A549 (cell line): ENCODE data around the gene FGGY. TPM values are rescaled to one million over a fixed set of nuclear protein-coding genes. Genes with fewer than 3 reads are reported as not detected.

Experiments
- ATAC-seq, 2 experiments: fragments of 200-7000 bp in 1 of 2; fragments of >200 bp in 1 of 2; cut with Nextera tagmentation in 1 of 2; cut with Tn5 transposase in 1 of 2; 3 replicates each; pipeline versions ENCODE4 v1.8.0 to v1.9.1; 2018 to 2020; ENCODE audit warnings: mild to moderate bottlenecking in 1 of 2, moderate library complexity in 1 of 2
- CTCF ChIA-PET: fragments of 300-600 bp; sonication (Branson Sonifier 250); formaldehyde crosslinking; extraction: SDS; loops from one replicate; lab custom pipeline; 2021; ENCODE audit warnings: antibody characterized with exemption, inconsistent platforms; lab: Yijun Ruan, JAX
- POLR2A ChIA-PET: fragments of 350-600 bp; formaldehyde crosslinking; extraction: SDS; loops from one replicate; lab custom pipeline; 2021; ENCODE audit warnings: antibody characterized with exemption, inconsistent platforms; lab: Yijun Ruan, JAX
- DNase-seq, 2 experiments: peaks; one replicate each; pipeline versions ENCODE4 v3.0.0 to v3.0.0-alpha.2; 2011 to 2016; ENCODE audit warnings: low read depth in 1 of 2, low spot score in 1 of 2
- FAIRE-seq: peaks from 2 replicates; lab custom pipeline; 2011; peaks lifted over from hg19 to GRCh38; lab: Jason Lieb, UNC
- H3K27ac ChIP-seq, 2 experiments: fragments of >200 bp; sonication (Bioruptor Twin); formaldehyde crosslinking; 3 replicates each; pipeline ENCODE4 v1.5.1; 2016 to 2017
- H3K4me1 ChIP-seq: fragments of >200 bp; sonication (Bioruptor Twin); formaldehyde crosslinking; 3 replicates; pipeline ENCODE4 v1.6.1; 2016
- H3K4me2 ChIP-seq: fragments of >200 bp; sonication (Bioruptor Twin); formaldehyde crosslinking; 3 replicates; pipeline ENCODE4 v1.6.1; 2016
- H3K4me3 ChIP-seq: fragments of >200 bp; sonication (Bioruptor Twin); formaldehyde crosslinking; 3 replicates; pipeline ENCODE4 v1.5.1; 2016
- H3K9me3 ChIP-seq: fragments of >200 bp; sonication (Bioruptor Twin); formaldehyde crosslinking; 3 replicates; pipeline ENCODE4 v1.6.1; 2016
- BHLHE40 ChIP-seq: IDR thresholded peaks from 2 replicates; pipeline ENCODE4 v1.6.1; 2012; ENCODE audit warnings: low read depth, low read length, inconsistent platforms
- CBX2 ChIP-seq: fragments of 200-600 bp; sonication (generic); IDR thresholded peaks from 2 replicates; pipeline ENCODE4 v1.6.1; 2016; ENCODE audit warnings: low read depth, mild to moderate bottlenecking, borderline replicate concordance
- CEBPB ChIP-seq, 2 experiments: fragments of >200 bp in 1 of 2; sonication (Bioruptor Twin) in 1 of 2; formaldehyde crosslinking in 1 of 2; IDR thresholded peaks; 2 replicates each; pipeline ENCODE4 v1.6.1; 2012 to 2016
- CHD4 ChIP-seq: fragments of 200-600 bp; sonication (generic); IDR thresholded peaks from 2 replicates; pipeline ENCODE4 v1.6.1; 2016; ENCODE audit warnings: antibody characterized with exemption, mild to moderate bottlenecking, borderline replicate concordance
- CTCF ChIP-seq: fragments of >200 bp; sonication (Bioruptor Twin); formaldehyde crosslinking; IDR thresholded peaks from 3 replicates; pipeline ENCODE4 v1.5.1; 2016
- EHF ChIP-seq: fragments of 250-450 bp; sonication (Bioruptor Pico); IDR thresholded peaks from 2 replicates; pipeline ENCODE4 v1.5.0; 2020; ENCODE audit warnings: mild to moderate bottlenecking
- EHMT2 ChIP-seq: fragments of 200-600 bp; sonication (generic); IDR thresholded peaks from 2 replicates; pipeline ENCODE4 v1.6.1; 2016; ENCODE audit warnings: antibody characterized with exemption, low read depth, mild to moderate bottlenecking, moderate library complexity
- ESRRA ChIP-seq: fragments of 150-350 bp; IDR thresholded peaks from 2 replicates; pipeline ENCODE4 v1.6.1; 2014; ENCODE audit warnings: mild to moderate bottlenecking, low read length, borderline replicate concordance
- FOXS1 ChIP-seq: fragments of 250-450 bp; sonication (Bioruptor Pico); IDR thresholded peaks from 2 replicates; pipeline ENCODE4 v1.5.0; 2020; ENCODE audit warnings: mild to moderate bottlenecking, moderate library complexity
- HDAC2 ChIP-seq: fragments of 200-600 bp; sonication (generic); IDR thresholded peaks from 2 replicates; pipeline ENCODE4 v1.6.1; 2016
- KDM1A ChIP-seq: fragments of 200-600 bp; sonication (generic); IDR thresholded peaks from 2 replicates; pipeline ENCODE4 v1.6.1; 2016; ENCODE audit warnings: low read depth, mild to moderate bottlenecking
- KDM5A ChIP-seq: fragments of 200-600 bp; sonication (generic); IDR thresholded peaks from 2 replicates; pipeline ENCODE4 v1.6.1; 2016; ENCODE audit warnings: antibody characterized with exemption, mild to moderate bottlenecking
- MAX ChIP-seq: IDR thresholded peaks from 2 replicates; pipeline ENCODE4 v1.6.1; 2012
- MYC ChIP-seq: IDR thresholded peaks from 2 replicates; pipeline ENCODE4 v1.6.1; 2012; ENCODE audit warnings: mild to moderate bottlenecking, inconsistent platforms, low read length, improper control_type of control experiment, borderline replicate concordance
- NPAS2 ChIP-seq: fragments of 250-450 bp; sonication (Bioruptor Pico); IDR thresholded peaks from 2 replicates; pipeline ENCODE4 v1.8.0; 2022; ENCODE audit warnings: mild to moderate bottlenecking, moderate library complexity, borderline replicate concordance
- NR3C1 ChIP-seq: fragments of >200 bp; sonication (Bioruptor Twin); formaldehyde crosslinking; IDR thresholded peaks from 3 replicates; pipeline ENCODE4 v1.6.1; 2017
- PBX3 ChIP-seq: IDR thresholded peaks from 2 replicates; pipeline ENCODE4 v1.6.1; 2012
- PHF8 ChIP-seq: fragments of 200-600 bp; sonication (generic); IDR thresholded peaks from 2 replicates; pipeline ENCODE4 v1.6.1; 2016; ENCODE audit warnings: low read depth, mild to moderate bottlenecking, antibody characterized with exemption, moderate library complexity, borderline replicate concordance
- POLR2A ChIP-seq: IDR thresholded peaks from 2 replicates; pipeline ENCODE4 v1.6.1; 2012; ENCODE audit warnings: mild to moderate bottlenecking, low read length
- RAD21 ChIP-seq, 2 experiments: fragments of >200 bp in 1 of 2; sonication (Bioruptor Twin) in 1 of 2; formaldehyde crosslinking in 1 of 2; IDR thresholded peaks in 1 of 2; conservative IDR thresholded peaks in 1 of 2; 2 replicates in 1 of 2; 3 replicates in 1 of 2; pipeline ENCODE4 v1.6.1; 2012 to 2018; ENCODE audit warnings: inconsistent platforms in 1 of 2
- RARB ChIP-seq: fragments of 250-450 bp; sonication (Bioruptor Pico); IDR thresholded peaks from 2 replicates; pipeline ENCODE4 v1.8.0; 2021; ENCODE audit warnings: mild to moderate bottlenecking, moderate library complexity
- RCOR1 ChIP-seq: fragments of 150-350 bp; IDR thresholded peaks from 2 replicates; pipeline ENCODE4 v1.6.1; 2014; ENCODE audit warnings: antibody characterized with exemption, low read length, low read depth
- SREBF2 ChIP-seq: fragments of 450-650 bp; IDR thresholded peaks from 2 replicates; pipeline ENCODE4 v1.6.1; 2014; ENCODE audit warnings: mild to moderate bottlenecking, moderate library complexity
- TFCP2L1 ChIP-seq: fragments of 250-450 bp; sonication (Bioruptor Pico); IDR thresholded peaks from 2 replicates; pipeline ENCODE4 v1.5.0; 2021; ENCODE audit warnings: mild to moderate bottlenecking
- USF2 ChIP-seq: fragments of 450-650 bp; IDR thresholded peaks from 2 replicates; pipeline ENCODE4 v1.6.1; 2014; ENCODE audit warnings: antibody characterized with exemption
- ZC3H11A ChIP-seq: fragments of 450-650 bp; IDR thresholded peaks from 2 replicates; pipeline ENCODE4 v1.6.1; 2014; ENCODE audit warnings: antibody characterized with exemption, mild to moderate bottlenecking
- WGBS: methylation state at CpG from one replicate; pipeline ENCODE4 v1.1.6; 2017; ENCODE audit errors: missing lambda C conversion rate; 5-methylcytosine and 5-hydroxymethylcytosine counted together
- polyA plus RNA-seq, 4 experiments: library from polyadenylated mRNA; depleted of rRNA in 3 of 4; stranded (reverse); fragments of >200 nt; fragmentation: RNase III in 1 of 4; extraction: RNeasy Plus Mini Kit Qiagen cat#74134 plus additional on column Dnase treatment in 1 of 4; gene quantifications; 2 replicates in 3 of 4; 3 replicates in 1 of 4; pipeline ENCODE4 v1.2.3, GENCODE V29; 2011 to 2017

Gene FGGY
- polyA plus RNA-seq, 2 of the 4 experiments (the other 2 are of a cell fraction): 2.9 to 4.8 TPM

- no peak for FAIRE-seq
- no peaks in the 10 kb centered on the region for H3K9me3 ChIP-seq
- ChIA-PET POLR2A (interaction anchor here (0.6 to 1.4 kb wide), 2 partner anchors 11 to 236 kb away, joined by 3 to 7 read pairs; partner anchors contain the start of gene FGGY), CTCF (interaction anchor here (0.8 kb wide), 1 partner anchor 522 kb away, joined by 3 read pairs; no protein-coding TSS in a partner anchor)
- no peak overlapping the region for H3K27ac ChIP-seq
- no peak for TF ChIP-seq TFCP2L1 (CRISPR knock-in tag)
- TF ChIP-seq, all 56 proteins: peak for 0
- Histone ChIP-seq H3K4me3 (no peak overlapping the region), H3K4me2 (no peak overlapping the region), H3K4me1 (no peaks in the 10 kb centered on the region)
- ATAC-seq (no peak), DNase-seq (no peak)
Observed at GRCh38 chr1:59307591-59307990, 10.7 kb downstream of the FGGY start.

GRCh38 chr1:59308839-59309238 lies 11.9 kb downstream of the FGGY start:
- no peak for FAIRE-seq

GRCh38 chr1:59309392-59309791 lies 12.5 kb downstream of the FGGY start:
- ATAC-seq: no peak
- DNase-seq: no peak
- H3K27ac ChIP-seq: no peak overlapping the region
- TF ChIP-seq KDM5A: no peak
- no peak for TF ChIP-seq KDM1A
- TF ChIP-seq RAD21 (conservative IDR thresholded peaks at IDR 0.05 in 1 of 2, IDR thresholded peaks at IDR 0.05 in 1 of 2): no peak
- TF ChIP-seq CEBPB (IDR thresholded peaks at IDR 0.05): no peak
- no peak for TF ChIP-seq EHMT2
- no peak for TF ChIP-seq POLR2A
- no peak for TF ChIP-seq RCOR1
- TF ChIP-seq ZC3H11A: no peak
- TF ChIP-seq HDAC2: no peak
- TF ChIP-seq MYC: no peak
- FAIRE-seq: no peak
- H3K4me1 ChIP-seq: no peaks in the 10 kb centered on the region
- WGBS: 84% methylated on average over 5 of the region's 5 CpGs
- no peak overlapping the region for H3K4me2 ChIP-seq
- CTCF ChIA-PET: no interaction called here
- POLR2A ChIA-PET: no interaction called here
- no peak overlapping the region for H3K4me3 ChIP-seq
- no peaks in the 10 kb centered on the region for H3K9me3 ChIP-seq

More at GRCh38 chr1:59308839-59309238, 11.9 kb downstream of the FGGY start:
- POLR2A ChIA-PET: no interaction called here
- no peak overlapping the region for H3K4me2 ChIP-seq
- CTCF ChIA-PET: no interaction called here
- TF ChIP-seq ESRRA: no peak
- TF ChIP-seq BHLHE40: no peak
- TF ChIP-seq CEBPB (IDR thresholded peaks at IDR 0.05): no peak
- TF ChIP-seq HDAC2: no peak
- TF ChIP-seq PBX3: no peak
- TF ChIP-seq NR3C1: no peak
- TF ChIP-seq CBX2: no peak
- TF ChIP-seq, all 56 proteins: peak for 0
- no peak for ATAC-seq
- Histone ChIP-seq H3K4me1 (no peaks in the 10 kb centered on the region), H3K27ac (no peak overlapping the region), H3K4me3 (no peak overlapping the region), H3K9me3 (no peaks in the 10 kb centered on the region)
- DNase-seq: no peak

GRCh38 chr1:59309795-59310548 lies 13.1 kb downstream of the FGGY start:
- ChIA-PET CTCF (no interaction called here), POLR2A (no interaction called here)
- WGBS: 72% methylated on average over 5 of the region's 5 CpGs
- TF ChIP-seq PBX3: no peak
- TF ChIP-seq NR3C1: no peak
- no peak for TF ChIP-seq USF2
- no peak for TF ChIP-seq KDM5A
- no peak for TF ChIP-seq EHMT2
- no peak for TF ChIP-seq RARB (CRISPR knock-in tag)
- no peak for TF ChIP-seq SREBF2
- no peak for TF ChIP-seq MAX
- TF ChIP-seq CEBPB (IDR thresholded peaks at IDR 0.05): no peak
- TF ChIP-seq CTCF: no peak
- TF ChIP-seq PHF8: no peak
- TF ChIP-seq NPAS2 (CRISPR knock-in tag): no peak
- no peak for TF ChIP-seq EHF (CRISPR knock-in tag)
- TF ChIP-seq FOXS1 (CRISPR knock-in tag): no peak
- TF ChIP-seq CHD4: no peak
- no peak for TF ChIP-seq HDAC2
- TF ChIP-seq TFCP2L1 (CRISPR knock-in tag): no peak

More at GRCh38 chr1:59309795-59310548, 13.1 kb downstream of the FGGY start:
- Histone ChIP-seq H3K4me2 (no peak overlapping the region), H3K4me1 (no peaks in the 10 kb centered on the region), H3K4me3 (no peak overlapping the region), H3K9me3 (no peaks in the 10 kb centered on the region), H3K27ac (no peak overlapping the region)
- no peak for DNase-seq
- no peak for ATAC-seq
- FAIRE-seq: no peak
